H4 (cell line): Measurements from ENCODE around the gene ECE2. TPM values are rescaled to one million over a fixed set of nuclear protein-coding genes. Genes with fewer than 3 reads are reported as not detected.

Source experiments
- DNase-seq: peaks from one replicate; pipeline ENCODE4 v3.0.0-alpha.2; 2015; ENCODE audit warnings: low spot score
- total RNA-seq: library from RNA; depleted of rRNA; stranded (reverse); fragments of >200 nt; shearing (Covaris generic); gene quantifications from 2 replicates; pipeline ENCODE4 v1.2.3, GENCODE V29; 2014

Gene ECE2
- total RNA-seq, 1 experiment from 2014 or later = not detected

- peak; percentile 73 for DNase-seq
These were observed 39.1 kb downstream of the ECE2 start for GRCh38 chr3:184314700-184315542.

GRCh38 chr3:184315543-184315867 is 39.7 kb downstream of the ECE2 start:
- no peak for DNase-seq

GRCh38 chr3:184315871-184316661 is 40.2 kb downstream of the ECE2 start:
- no peak for DNase-seq

- DNase-seq = no peak
These were observed 41.0 kb downstream of the ECE2 start for GRCh38 chr3:184316792-184317191.

DNA sequence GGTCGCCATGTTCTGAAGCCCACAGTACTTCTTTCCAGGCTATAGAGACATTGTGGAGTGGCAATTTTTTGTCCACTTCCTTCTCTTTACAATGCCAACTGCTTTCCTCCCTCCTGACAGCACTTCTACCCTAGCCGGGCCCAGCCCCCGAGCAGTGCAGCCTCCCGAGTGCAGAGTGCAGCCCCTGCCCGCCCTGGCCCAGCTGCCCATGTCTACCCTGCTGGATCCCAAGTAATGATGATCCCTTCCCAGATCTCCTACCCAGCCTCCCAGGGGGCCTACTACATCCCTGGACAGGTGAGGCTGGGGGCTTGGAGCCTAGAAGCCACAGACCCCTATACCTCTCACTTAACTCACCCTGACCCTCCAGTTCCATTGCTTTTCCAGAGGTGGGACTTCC is 41.4 kb downstream of the ECE2 start:
- no peak for DNase-seq

DNA sequence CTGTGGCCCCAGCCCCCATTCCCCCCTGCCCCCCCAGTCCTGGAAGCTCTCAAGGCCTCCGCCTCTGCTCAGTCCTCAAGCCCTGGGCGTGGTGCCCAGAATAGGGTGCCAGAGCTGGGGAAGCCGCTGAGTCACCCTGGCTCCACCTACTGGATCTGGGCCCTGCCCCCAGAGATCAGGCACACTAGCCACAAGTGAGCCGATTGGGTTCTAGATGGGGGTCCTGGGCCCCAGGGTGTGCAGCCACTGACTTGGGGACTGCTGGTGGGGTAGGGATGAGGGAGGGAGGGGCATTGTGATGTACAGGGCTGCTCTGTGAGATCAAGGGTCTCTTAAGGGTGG is 44.3 kb downstream of the ECE2 start:
- DNase-seq = peak; percentile 98

- DNase-seq = no peak
These were observed 45.8 kb downstream of the ECE2 start for GRCh38 chr3:184321666-184322065.

DNA sequence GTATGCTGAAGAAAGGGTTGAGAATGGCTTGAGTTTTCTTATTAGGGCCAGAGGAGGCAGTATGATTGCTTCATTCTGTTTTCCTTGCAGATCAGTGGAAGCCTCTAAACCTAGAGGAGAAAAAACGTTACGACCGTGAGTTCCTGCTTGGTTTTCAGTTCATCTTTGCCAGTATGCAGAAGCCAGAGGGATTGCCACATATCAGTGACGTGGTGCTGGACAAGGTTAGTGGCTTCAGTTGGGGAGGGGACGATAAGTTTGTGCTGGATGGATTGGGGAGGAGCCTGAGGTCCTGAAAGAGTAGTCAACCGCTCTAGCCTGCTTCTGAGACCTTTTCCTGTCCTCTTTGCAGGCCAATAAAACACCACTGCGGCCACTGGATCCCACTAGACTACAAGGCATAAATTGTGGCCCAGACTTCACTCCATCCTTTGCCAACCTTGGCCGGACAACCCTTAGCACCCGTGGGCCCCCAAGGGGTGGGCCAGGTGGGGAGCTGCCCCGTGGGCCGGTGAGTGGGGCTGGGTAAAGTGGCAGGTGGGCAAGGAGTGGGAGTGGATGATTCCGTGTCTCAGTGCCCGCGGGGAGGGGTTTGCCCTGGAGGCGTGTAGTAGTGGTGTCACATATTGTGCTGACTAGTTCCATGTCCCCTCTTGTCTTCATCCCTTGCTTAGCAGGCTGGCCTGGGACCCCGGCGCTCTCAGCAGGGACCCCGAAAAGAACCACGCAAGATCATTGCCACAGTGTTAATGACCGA is 47.1 kb downstream of the ECE2 start:
- DNase-seq = no peak

DNA sequence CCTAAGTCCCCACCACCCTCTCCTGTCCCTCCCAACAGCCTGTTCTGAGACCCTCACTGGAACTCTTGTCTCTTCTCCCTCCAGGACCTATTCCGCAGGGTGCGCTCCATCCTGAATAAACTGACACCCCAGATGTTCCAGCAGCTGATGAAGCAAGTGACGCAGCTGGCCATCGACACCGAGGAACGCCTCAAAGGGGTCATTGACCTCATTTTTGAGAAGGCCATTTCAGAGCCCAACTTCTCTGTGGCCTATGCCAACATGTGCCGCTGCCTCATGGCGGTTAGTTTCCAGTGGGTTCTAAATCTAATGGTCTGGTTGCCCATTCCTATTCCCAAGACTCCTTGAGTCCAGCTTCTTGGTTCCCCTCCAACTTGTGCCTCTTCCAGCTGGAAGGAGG is 47.9 kb downstream of the ECE2 start:
- DNase-seq = no peak

- DNase-seq = no peak
These were observed 49.4 kb downstream of the ECE2 start for GRCh38 chr3:184325269-184325668.

- DNase-seq = no peak
These were observed 50.0 kb downstream of the ECE2 start for GRCh38 chr3:184325715-184326369.

GRCh38 chr3:184327171-184327570 is 51.3 kb downstream of the ECE2 start:
- no peak for DNase-seq

GRCh38 chr3:184328516-184328915 is 52.7 kb downstream of the ECE2 start:
- no peak for DNase-seq

DNA sequence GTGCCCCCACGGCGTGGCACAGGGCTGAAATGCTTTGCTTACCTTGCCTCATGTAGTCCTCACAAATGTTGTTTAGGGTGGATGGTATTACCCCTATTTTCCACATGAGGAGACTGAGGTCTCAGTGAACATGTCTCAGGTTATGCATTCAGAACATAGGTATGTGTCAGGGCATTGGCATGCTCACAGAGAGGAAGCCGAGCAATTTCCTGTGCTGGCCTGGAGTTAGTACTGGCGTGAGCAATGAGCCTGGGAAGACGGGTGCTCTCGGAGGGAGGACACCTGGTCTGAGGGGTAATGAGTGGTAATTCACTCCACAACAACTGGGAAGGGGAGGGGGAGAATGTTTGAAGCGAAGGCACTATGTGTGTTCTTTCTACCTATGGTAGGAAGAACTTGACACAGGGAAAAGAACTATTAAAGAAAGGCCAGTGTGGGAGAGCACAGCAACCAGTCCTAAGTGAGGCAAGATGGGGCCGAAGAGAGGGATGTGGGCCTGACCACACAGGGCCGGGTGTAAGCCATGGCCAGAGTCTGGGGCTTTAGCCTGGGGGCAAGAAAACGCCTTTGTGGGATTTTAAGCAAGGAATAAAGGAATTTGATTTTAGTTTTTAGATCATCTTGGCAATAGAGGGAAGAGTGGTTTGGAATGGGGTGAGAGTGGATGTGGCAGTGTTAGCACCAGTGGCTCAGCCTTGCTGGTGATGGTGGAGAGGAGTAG is 56.7 kb downstream of the ECE2 start:
- DNase-seq = peak; percentile 57

DNA sequence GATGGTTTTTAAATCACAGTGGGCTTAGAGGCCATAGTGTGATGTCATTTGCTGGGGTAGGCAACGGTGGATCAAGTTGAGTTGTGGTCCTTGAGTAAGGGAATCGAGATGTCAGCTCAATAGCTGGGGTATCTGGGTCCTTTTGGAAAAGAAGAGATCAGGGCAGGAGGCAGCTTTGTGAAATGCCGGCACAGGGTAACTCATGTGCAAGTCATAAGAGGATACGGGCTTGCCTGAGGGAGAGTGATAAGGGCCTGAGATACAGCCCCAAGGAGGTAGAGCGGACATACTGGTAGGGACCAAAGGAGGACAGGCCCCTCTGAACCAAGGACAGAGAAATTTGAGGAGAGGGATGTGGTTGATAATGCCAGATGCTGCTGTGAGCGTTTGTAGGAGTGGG is 57.4 kb downstream of the ECE2 start:
- no peak for DNase-seq

DNA sequence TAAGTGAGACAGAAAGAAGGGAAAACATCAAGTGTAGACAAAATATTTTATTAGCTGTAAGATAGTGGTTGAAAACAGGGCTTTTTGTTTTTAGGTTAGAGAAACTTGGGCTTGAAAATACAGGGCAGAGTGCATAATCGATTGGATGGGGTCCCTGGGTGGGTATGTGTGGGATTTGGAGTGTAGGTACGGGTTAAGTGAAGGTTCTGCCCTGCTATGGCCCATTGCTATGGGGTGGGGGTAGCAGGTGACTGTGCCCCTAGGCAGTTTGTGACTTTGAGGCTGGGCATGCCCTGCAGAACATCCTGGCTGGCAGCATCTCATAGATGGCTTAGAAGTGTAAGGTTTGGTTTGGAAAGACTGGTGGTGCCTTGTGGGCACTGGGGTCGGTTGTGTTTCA is 57.9 kb downstream of the ECE2 start:
- no peak for DNase-seq

DNA sequence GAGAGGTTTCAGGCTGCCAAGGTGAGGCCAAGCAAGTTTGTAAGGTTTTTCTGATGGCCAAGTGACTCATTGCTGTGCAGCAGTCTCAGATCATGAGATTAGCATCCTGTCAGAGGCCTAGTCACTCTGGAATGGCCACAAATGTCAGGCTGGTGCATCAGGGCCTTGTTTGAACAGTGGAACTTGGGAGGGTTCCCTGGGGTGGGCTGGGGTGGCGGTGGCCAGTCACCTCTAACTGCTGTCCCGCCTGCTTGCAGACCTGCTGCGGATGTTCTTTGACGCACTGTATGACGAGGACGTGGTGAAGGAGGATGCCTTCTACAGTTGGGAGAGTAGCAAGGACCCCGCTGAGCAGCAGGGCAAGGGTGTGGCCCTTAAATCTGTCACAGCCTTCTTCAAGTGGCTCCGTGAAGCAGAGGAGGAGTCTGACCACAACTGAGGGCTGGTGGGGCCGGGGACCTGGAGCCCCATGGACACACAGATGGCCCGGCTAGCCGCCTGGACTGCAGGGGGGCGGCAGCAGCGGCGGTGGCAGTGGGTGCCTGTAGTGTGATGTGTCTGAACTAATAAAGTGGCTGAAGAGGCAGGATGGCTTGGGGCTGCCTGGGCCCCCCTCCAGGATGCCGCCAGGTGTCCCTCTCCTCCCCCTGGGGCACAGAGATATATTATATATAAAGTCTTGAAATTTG is 58.8 kb downstream of the ECE2 start:
- DNase-seq = peak; percentile 67

DNA sequence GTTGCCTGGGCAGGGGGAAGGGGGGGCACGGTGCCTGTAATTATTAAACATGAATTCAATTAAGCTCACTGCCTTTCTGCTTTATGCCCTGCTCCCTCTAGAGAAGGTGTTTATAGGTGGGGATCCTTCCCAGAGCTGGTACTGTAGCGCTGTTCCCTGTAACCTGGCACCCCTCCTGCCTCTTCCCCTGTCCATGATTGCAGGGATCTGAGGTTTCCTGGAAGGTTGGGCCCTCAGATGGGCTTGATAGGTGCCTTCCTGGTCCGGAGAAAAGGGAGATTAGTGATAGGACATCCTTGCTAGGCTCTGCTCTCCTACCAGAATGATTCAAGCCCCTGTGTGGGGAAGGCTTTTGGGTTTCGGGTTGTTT is 59.5 kb downstream of the ECE2 start:
- DNase-seq = peak; percentile 43

- DNase-seq = peak; percentile 75
These were observed 60.1 kb downstream of the ECE2 start for GRCh38 chr3:184335661-184336546.
